Osteoblast (primary cell): ENCODE data around the gene TMEM151B. TPM values are rescaled to one million over a fixed set of nuclear protein-coding genes. Genes with fewer than 3 reads are reported as not detected.

ENCODE experiments used
- DNase-seq: peaks from one replicate; pipeline ENCODE4 v3.0.0; 2011; ENCODE audit warnings: low spot score, mixed read lengths; ENCODE audit not compliant: insufficient read length; ENCODE audit errors: missing footprints
- H2AFZ ChIP-seq: 2 replicates; pipeline ENCODE4 v1.6.0; 2011; ENCODE audit warnings: mild to moderate bottlenecking, low read length
- H3K27ac ChIP-seq: 2 replicates; pipeline ENCODE4 v1.5.1; 2011; ENCODE audit warnings: mild to moderate bottlenecking, low read depth, low read length, moderate library complexity
- H3K27me3 ChIP-seq: 2 replicates; pipeline ENCODE4 v1.6.0; 2012; ENCODE audit warnings: mild to moderate bottlenecking, control low read depth, inconsistent platforms, low read length, moderate library complexity; ENCODE audit not compliant: insufficient read depth
- H3K36me3 ChIP-seq: 2 replicates; pipeline ENCODE4 v1.5.1; 2011; ENCODE audit warnings: mild to moderate bottlenecking, low read length, control low read depth, moderate library complexity; ENCODE audit not compliant: insufficient read depth
- H3K4me1 ChIP-seq: 2 replicates; pipeline ENCODE4 v1.5.1; 2011; ENCODE audit warnings: mild to moderate bottlenecking, low read length, control low read depth, moderate library complexity; ENCODE audit not compliant: insufficient read depth
- H3K4me2 ChIP-seq: 2 replicates; pipeline ENCODE4 v1.6.0; 2011; ENCODE audit warnings: mild to moderate bottlenecking, low read length; ENCODE audit not compliant: insufficient read depth
- H3K4me3 ChIP-seq: fragments of 200-600 bp; sonication (generic); 3 replicates; pipeline ENCODE4 v1.5.1; 2012; ENCODE audit warnings: mild to moderate bottlenecking, low read length, inconsistent platforms; ENCODE audit not compliant: insufficient read depth
- H3K79me2 ChIP-seq: 2 replicates; pipeline ENCODE4 v1.6.0; 2012; ENCODE audit warnings: mild to moderate bottlenecking, low read length, control low read depth, inconsistent platforms; ENCODE audit not compliant: insufficient read depth
- H3K9me3 ChIP-seq: 2 replicates; pipeline ENCODE4 v1.5.1; 2011; ENCODE audit warnings: low read depth, low read length, control low read depth
- H4K20me1 ChIP-seq: 2 replicates; pipeline ENCODE4 v1.6.0; 2012; ENCODE audit warnings: mild to moderate bottlenecking, low read length, control low read depth; ENCODE audit not compliant: insufficient read depth
- CTCF ChIP-seq: IDR thresholded peaks from 2 replicates; pipeline ENCODE4 v1.5.1; 2011; ENCODE audit warnings: mild to moderate bottlenecking, low read depth, low read length, moderate library complexity; ENCODE audit errors: extremely low read depth
- total RNA-seq: library from RNA; depleted of rRNA; stranded (reverse); fragments of >200 nt; gene quantifications from 2 replicates; pipeline ENCODE4 v1.2.3, GENCODE V29; 2012

The TMEM151B gene
- total RNA-seq, 1 donor = not detected

DNA sequence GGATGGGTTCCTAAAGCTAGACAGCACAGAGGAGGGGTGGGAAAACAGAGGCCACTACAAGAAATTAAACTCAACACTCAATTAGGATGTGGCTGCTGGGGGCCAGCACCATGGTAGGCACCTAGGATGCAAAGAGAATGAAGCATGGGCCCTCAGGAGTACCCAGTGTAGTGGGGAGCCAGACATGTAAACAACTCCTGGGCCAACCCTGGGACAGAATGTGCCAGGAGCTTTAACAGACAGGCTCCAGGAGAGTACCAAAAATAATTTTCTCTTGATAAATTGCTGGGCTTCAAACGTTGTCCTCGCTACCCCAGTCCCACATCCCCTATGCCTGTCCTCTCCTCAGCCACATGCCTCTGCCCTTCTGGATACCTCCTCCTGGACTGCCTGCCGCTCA lies 1.7 kb downstream of the TMEM151B start:
- H2AFZ ChIP-seq = no peak overlapping the region
- H3K4me2 ChIP-seq = no peak overlapping the region
- H3K79me2 ChIP-seq = no peaks in the 10 kb centered on the region
- peaks cover 54% of the 10 kb centered on the region for H3K27me3 ChIP-seq
- no peaks in the 10 kb centered on the region for H3K9me3 ChIP-seq
- H3K4me1 ChIP-seq = no peaks in the 10 kb centered on the region
- no peak overlapping the region for H3K4me3 ChIP-seq
- no peaks in the 10 kb centered on the region for H3K36me3 ChIP-seq
- DNase-seq = peak; percentile 86
- H3K27ac ChIP-seq = no peak overlapping the region
- TF ChIP-seq CTCF = no peak
- no peaks in the 10 kb centered on the region for H4K20me1 ChIP-seq

DNA sequence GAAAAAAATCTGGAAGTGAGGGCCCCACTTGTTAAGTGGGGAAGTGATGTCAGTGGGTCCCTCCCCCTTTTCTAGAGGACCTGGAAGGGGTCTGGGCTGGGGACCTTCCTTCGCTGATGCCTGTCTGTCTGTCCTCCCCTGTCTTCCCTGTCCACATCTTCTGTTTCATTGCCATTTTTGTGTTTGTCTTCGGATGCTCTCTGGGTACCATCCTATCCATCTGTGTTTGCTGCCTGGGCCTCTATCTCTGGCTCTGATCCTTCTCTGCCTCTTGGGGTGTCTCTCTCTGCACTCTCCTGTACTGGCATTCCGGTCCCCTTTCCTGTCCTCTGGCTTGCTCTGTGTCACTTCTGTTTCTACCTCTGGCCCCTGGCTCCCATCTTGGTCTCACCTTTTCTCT lies 2.3 kb downstream of the TMEM151B start:
- Histone ChIP-seq H3K4me2 (no peak overlapping the region), H3K27me3 (peaks cover 57% of the 10 kb centered on the region), H3K36me3 (no peaks in the 10 kb centered on the region), H4K20me1 (no peaks in the 10 kb centered on the region), H3K4me3 (no peak overlapping the region), H3K4me1 (no peaks in the 10 kb centered on the region), H3K9me3 (no peaks in the 10 kb centered on the region), H3K27ac (no peak overlapping the region), H3K79me2 (no peaks in the 10 kb centered on the region), H2AFZ (no peak overlapping the region)
- DNase-seq = peak; percentile 82
- TF ChIP-seq CTCF = no peak

GRCh38 chr6:44272999-44273566 lies 2.8 kb downstream of the TMEM151B start:
- H3K4me2 ChIP-seq = no peak overlapping the region
- H3K4me1 ChIP-seq = no peaks in the 10 kb centered on the region
- H3K36me3 ChIP-seq = no peaks in the 10 kb centered on the region
- no peak for TF ChIP-seq CTCF
- H3K4me3 ChIP-seq = no peak overlapping the region
- no peaks in the 10 kb centered on the region for H4K20me1 ChIP-seq
- no peak overlapping the region for H2AFZ ChIP-seq
- peak; percentile 78 for DNase-seq
- no peaks in the 10 kb centered on the region for H3K9me3 ChIP-seq
- peaks cover 61% of the 10 kb centered on the region for H3K27me3 ChIP-seq
- no peak overlapping the region for H3K27ac ChIP-seq
- no peaks in the 10 kb centered on the region for H3K79me2 ChIP-seq

- Histone ChIP-seq H3K9me3 (no peaks in the 10 kb centered on the region), H3K36me3 (no peaks in the 10 kb centered on the region), H2AFZ (no peak overlapping the region), H4K20me1 (no peaks in the 10 kb centered on the region), H3K4me2 (no peak overlapping the region), H3K4me1 (no peaks in the 10 kb centered on the region), H3K27me3 (peaks cover 56% of the 10 kb centered on the region), H3K27ac (no peak overlapping the region), H3K79me2 (no peaks in the 10 kb centered on the region), H3K4me3 (no peak overlapping the region)
- DNase-seq = peak; percentile 74
- no peak for TF ChIP-seq CTCF
These were observed 3.4 kb downstream of the TMEM151B start for GRCh38 chr6:44273617-44274016.
